IgD-negative memory B cell (primary cell): ENCODE results near the gene MYBPC3. TPM values are rescaled to one million over a fixed set of nuclear protein-coding genes. Genes with fewer than 3 reads are reported as not detected.

Experiments
- H3K27ac Mint-ChIP-seq, 3 donors: one replicate each; pipeline ENCODE4 v1.8.0; 2020 to 2022; ENCODE audit warnings: mild to moderate bottlenecking in 3 of 3, mixed read lengths in 3 of 3, moderate library complexity in 1 of 3
- H3K27me3 Mint-ChIP-seq: one replicate; pipeline ENCODE4 v1.8.0; 2021; ENCODE audit warnings: mixed read lengths
- H3K36me3 Mint-ChIP-seq: one replicate; pipeline ENCODE4 v1.8.0; 2020; ENCODE audit warnings: mild to moderate bottlenecking, mixed read lengths
- H3K4me1 Mint-ChIP-seq, 3 donors: one replicate each; pipeline ENCODE4 v1.8.0; 2020 to 2022; ENCODE audit warnings: mixed read lengths in 3 of 3, mild to moderate bottlenecking in 1 of 3
- H3K4me3 Mint-ChIP-seq, 4 donors: one replicate each; pipeline ENCODE4 v1.8.0; 2020 to 2022; ENCODE audit warnings: mild to moderate bottlenecking in 4 of 4, mixed read lengths in 4 of 4, moderate library complexity in 3 of 4
- H3K9me3 Mint-ChIP-seq, 3 donors: one replicate each; pipeline ENCODE4 v1.8.0; 2020 to 2021; ENCODE audit warnings: mixed read lengths in 3 of 3, mild to moderate bottlenecking in 1 of 3
- polyA plus RNA-seq: library from polyadenylated mRNA; unstranded; fragments of 300-500 nt; fragmentation: Illumina TruSeq; gene quantifications from one replicate; pipeline ENCODE4 v1.2.3, GENCODE V29; 2021

MYBPC3 gene
- polyA plus RNA-seq, 1 donor from 2014 or later: not detected

DNA sequence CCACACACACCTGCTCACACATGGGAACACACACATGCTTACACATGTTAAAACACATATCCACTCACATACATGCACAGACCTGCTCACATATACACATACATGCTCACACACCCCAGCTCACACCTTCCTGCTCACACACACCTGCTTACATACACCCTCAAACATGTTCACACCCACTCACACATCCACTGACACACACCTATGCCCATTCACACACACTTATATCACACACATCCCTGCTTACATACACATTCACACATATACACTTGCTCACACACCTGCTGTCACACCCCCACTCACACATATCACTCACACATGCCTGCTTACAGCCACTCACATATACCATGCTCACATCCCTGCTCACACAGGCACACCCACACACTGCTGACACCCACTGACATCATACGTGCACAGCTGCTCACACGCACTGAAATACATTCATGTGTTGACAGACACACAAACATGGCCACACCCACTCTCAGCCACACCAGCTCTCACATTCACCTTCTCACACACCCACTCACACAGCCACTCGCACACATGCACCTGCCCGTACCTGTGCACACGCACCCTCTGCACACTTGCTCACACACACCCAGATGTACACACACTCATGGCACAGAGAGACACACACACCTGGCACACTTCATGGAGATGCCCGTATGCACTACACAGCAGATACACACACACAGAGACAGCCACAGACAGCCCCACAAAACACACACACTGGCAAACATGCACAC is 5.7 kb upstream of the MYBPC3 start:
- no peak overlapping the region for H3K27ac Mint-ChIP-seq
- peaks cover 5 to 8% (median 7%) of the 10 kb centered on the region in 3 donors for H3K4me1 Mint-ChIP-seq
- no peak overlapping the region for H3K4me3 Mint-ChIP-seq

DNA sequence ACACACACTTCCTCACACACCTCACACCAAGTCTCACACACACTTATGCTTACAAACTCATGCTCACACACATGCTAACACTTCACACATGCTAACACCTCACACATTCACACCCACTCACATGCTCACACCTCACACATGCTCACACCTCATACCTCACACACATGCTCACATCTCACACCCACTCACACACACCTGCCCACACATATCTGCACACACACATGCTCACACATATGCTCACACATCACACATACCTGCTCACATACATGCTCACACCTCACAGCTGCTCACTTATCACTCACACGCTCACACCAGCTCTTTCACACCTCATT is 4.5 kb upstream of the MYBPC3 start:
- Mint-ChIP-seq H3K27ac (no peak overlapping the region), H3K9me3 (no peaks in the 10 kb centered on the region), H3K4me1 (peaks cover 5 to 8% (median 7%) of the 10 kb centered on the region in 3 donors), H3K4me3 (no peak overlapping the region), H3K27me3 (no peaks in the 10 kb centered on the region), H3K36me3 (peaks cover 2% of the 10 kb centered on the region)

More for the DNA sequence above, 5.7 kb upstream of the MYBPC3 start:
- Mint-ChIP-seq H3K36me3 (peaks cover 2% of the 10 kb centered on the region), H3K9me3 (no peaks in the 10 kb centered on the region), H3K27me3 (no peaks in the 10 kb centered on the region)

DNA sequence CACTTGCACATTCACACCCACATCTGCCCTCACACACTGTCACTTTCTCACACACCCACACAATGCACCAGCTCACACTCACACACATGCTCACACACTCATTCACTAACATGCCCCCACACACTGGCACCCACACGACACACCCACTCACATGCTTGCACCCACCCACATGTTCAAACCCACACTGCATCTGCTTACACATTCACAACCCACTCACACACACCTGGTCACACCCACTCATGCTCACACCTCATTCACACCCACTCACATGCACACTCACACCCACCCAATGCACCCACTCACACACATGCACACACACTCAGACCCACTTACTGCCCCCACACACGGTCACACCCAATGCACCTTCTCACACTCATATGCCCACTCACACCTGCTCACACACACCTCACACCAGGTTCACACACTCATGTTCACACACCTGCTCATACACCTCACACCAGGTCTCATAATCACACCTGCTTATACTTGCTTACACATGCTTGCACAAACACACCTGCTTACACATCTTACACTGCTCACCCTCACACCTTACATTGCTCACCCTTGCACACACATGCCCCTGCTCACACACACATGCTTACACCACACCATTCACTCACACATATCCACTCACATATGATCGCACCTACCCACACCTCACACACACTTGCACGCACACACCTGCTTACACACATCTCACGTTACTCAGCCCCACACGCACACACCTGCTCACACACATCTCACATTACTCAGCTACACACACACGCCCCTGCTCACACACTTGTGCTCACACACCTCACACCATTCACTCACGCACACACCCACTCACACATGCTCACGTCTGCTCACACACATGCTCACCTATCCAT is 3.9 kb upstream of the MYBPC3 start:
- Mint-ChIP-seq H3K36me3 (peaks cover 2% of the 10 kb centered on the region), H3K4me1 (peaks cover under 1 to 8% (median 4%) of the 10 kb centered on the region in 3 donors), H3K27me3 (no peaks in the 10 kb centered on the region), H3K4me3 (no peak overlapping the region), H3K9me3 (no peaks in the 10 kb centered on the region), H3K27ac (no peak overlapping the region)

DNA sequence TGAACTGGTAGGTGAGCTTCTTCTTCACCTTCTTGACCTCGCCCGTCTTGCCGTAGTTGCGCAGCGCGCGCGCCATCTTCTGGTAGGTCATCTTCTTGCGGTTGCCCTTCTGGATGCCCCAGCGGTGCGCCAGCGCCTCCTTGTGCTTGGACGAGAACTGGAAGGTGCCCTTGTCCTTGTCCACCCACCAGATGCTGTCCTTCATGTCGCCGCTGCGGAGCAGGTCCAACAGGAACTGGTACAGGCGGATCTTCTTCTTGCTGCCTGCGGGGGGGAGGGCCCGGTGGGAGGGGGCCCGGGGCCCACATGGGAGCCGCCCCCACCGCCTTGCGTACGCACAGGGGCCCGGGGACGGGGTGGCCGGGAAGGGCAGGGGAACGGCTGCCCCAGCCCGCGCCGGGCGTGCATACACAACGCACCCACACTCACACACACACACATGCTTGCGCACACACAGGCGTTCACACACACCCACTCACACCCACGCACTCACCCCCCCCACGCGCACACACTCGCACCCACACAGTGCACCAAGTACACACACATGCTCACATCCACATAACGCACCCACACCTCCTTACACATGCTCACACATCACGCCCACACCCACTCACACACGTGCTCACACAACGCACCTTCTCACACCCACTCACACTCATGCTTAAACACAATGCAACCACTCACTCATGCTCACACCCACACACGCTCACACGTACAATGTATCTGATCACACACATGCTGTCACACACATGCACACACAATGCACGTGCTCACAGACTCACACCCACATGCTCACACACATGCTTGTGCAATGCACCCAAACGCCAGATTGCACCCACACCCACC is 3.0 kb upstream of the MYBPC3 start:
- no peak overlapping the region for H3K27ac Mint-ChIP-seq
- peaks cover 0 to 6% (median 2%) of the 10 kb centered on the region in 3 donors for H3K4me1 Mint-ChIP-seq
- no peak overlapping the region for H3K4me3 Mint-ChIP-seq
- no peaks in the 10 kb centered on the region for H3K27me3 Mint-ChIP-seq
- H3K9me3 Mint-ChIP-seq: no peaks in the 10 kb centered on the region
- H3K36me3 Mint-ChIP-seq: peaks cover 2% of the 10 kb centered on the region

DNA sequence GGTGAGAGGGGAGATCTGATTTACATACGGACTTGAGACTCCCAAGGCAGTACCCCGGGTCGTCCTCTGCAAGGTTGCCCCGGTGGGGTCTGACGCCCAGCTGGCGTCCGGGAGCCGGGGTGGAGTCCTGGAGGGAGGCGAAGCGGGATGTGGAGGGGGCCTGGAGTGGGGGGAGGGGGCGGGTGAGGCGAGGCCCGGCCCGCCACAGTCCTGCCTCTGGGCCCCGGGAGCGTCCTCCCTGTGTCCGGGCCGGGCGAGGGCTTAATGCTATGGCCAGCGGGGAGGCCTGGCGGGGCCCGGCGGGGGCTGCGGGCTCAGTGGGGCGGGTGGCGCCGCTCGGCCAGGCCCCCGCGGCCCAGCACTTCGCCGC is 2.4 kb upstream of the MYBPC3 start:
- Mint-ChIP-seq H3K27ac (no peak overlapping the region), H3K27me3 (no peaks in the 10 kb centered on the region), H3K4me3 (no peak overlapping the region), H3K9me3 (no peaks in the 10 kb centered on the region), H3K4me1 (peaks cover 0 to 2% (median 2%) of the 10 kb centered on the region in 3 donors), H3K36me3 (peaks cover 2% of the 10 kb centered on the region)

DNA sequence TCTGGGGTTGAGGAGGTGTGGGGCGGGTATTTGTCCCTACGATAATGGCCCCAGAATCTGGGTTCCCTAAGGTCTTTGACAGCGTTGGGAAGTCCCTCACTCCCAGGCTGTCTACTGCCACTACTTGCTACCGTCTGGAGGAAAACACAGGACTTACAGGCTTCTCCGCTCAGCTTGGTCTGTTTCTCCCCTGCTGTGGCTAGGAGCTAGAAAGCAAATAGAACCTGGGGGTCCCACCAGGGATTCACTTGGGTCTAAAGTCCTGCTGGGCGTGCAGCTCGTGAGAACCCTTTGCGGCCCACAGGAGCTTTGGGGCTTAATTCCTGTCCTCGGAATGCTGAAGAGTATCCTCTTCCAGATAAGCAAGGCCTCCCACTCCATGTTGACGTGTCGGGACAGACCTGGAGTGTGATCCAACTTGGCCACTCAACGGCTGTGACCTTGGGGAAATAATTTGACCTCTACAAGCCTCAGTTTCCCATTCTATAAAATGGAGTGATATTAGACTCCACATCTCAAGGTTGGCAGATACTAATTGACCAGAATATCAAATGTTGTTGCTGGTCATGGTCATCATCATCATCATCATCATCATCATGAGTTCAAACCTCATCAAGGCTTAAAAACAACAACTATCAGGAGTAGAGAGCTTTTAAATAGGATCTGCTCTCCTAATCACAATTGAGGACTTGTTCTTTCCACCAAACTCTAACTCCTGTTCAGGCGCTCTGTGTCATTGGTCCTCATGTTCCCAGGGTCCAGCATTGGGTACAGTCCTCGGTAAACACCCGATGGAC is 1.7 kb upstream of the MYBPC3 start:
- Mint-ChIP-seq H3K4me1 (peaks cover 0 to 2% (median 0%) of the 10 kb centered on the region in 3 donors), H3K27ac (no peak overlapping the region)

DNA sequence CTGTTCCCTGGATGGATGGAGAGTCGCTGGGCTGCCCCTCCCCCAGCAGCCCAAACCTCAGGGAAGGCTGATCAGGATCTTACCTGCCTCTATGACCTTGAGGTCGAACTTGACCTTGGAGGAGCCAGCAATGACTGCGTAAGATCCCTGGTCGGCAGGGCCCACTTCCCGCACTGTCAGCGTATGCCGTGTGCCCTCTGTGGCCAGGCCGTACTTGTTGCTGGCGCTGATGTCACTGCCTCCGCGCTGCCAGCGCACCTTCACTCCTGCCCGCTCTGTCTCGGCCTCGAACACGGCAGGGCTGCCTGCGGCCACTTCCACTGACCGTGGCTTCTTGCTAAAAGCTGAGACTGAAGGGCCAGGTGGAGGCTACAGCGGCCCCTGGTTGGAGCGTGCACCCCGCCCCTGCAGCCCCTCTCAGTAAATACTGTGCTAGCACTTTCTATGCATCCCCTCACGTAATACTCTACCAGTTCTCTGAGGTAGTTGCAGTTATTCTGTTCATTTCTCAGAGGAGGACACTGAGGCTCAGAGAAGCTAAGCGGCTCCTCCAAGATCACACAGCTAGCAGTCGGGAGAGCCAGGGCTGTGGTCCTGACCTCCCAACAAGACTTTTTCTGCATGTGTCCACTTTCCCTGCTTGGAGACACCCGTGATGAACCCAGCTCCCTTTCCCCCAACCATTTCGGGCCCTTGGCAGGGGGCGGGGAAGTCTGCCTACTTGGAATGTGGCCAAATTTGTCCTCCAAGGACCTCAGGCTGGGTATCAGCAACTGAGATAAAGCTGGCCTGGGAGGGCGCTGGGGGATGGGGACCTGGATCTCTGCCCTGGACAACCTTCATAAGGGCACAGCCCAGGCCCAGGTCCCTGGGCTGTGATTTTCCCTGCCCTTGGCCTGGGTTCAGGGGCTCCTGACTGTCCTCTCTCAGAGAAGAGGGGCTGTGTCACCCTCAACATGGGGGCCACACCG is 1.1 kb downstream of the MYBPC3 start:
- Mint-ChIP-seq H3K4me3 (peak overlapping the region in 1 of 4 donors; percentile 39), H3K4me1 (peaks cover 0 to 2% (median 0%) of the 10 kb centered on the region in 3 donors), H3K9me3 (no peaks in the 10 kb centered on the region), H3K36me3 (no peaks in the 10 kb centered on the region), H3K27me3 (no peaks in the 10 kb centered on the region), H3K27ac (peak overlapping the region in 1 of 3 donors; percentile 29)

More for the DNA sequence above, 1.7 kb upstream of the MYBPC3 start:
- Mint-ChIP-seq H3K4me3 (no peak overlapping the region), H3K36me3 (no peaks in the 10 kb centered on the region), H3K27me3 (no peaks in the 10 kb centered on the region), H3K9me3 (no peaks in the 10 kb centered on the region)

DNA sequence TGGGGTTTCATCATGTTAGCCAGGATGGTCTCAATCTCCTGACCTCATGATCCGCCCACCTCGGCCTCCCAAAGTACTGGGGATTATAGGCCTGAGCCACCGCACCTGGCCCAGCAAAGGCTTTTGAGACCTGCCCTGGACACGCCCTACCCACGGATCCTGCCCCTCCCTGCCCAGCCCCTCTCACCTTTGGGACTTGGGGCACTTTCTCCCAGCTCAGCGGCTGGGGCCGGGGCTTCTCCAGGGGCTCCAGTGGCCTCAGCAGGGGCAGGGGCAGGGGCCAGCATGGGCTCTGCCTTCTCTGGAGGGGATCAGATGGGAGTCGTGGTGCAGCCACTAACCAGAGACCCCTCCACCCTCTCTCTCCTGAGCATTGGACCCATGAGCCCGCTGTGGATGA is 2.2 kb downstream of the MYBPC3 start:
- Mint-ChIP-seq H3K9me3 (no peaks in the 10 kb centered on the region), H3K4me3 (no peak overlapping the region), H3K27me3 (no peaks in the 10 kb centered on the region), H3K27ac (no peak overlapping the region), H3K36me3 (no peaks in the 10 kb centered on the region), H3K4me1 (peaks cover 0 to 2% (median 0%) of the 10 kb centered on the region in 3 donors)

DNA sequence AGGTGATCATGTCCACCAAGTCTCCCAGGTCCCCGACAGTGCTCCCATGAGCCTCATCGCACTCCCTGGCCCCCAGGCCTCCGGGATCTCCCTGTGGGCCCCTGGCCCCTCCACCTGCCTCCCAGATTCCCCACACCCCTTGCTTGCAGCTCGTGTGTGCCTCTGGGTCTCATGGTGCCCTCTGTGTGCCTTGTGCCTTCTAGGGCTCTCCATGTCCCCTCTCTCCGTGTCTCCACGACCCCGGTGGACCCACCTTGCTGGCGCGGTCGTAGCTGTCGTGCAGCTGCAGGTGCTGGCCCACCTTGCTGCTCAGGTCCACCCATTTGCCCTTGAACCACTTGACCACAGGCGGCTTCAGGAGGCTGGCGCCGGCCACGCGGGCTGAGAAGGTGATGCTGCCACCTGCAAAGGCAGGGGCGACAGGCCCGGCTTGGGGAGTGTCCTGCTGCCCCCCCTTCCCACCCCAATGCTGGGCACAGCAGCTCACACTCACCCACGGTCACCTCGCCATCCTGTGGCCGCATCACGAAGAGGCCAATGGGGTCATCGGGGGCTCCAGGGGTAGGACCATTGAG is 2.9 kb downstream of the MYBPC3 start:
- no peaks in the 10 kb centered on the region for H3K27me3 Mint-ChIP-seq
- H3K27ac Mint-ChIP-seq: no peak overlapping the region
- peaks cover 0 to 1% (median 0%) of the 10 kb centered on the region in 3 donors for H3K9me3 Mint-ChIP-seq
- H3K36me3 Mint-ChIP-seq: no peaks in the 10 kb centered on the region
- peaks cover 0 to 2% (median 0%) of the 10 kb centered on the region in 3 donors for H3K4me1 Mint-ChIP-seq
- H3K4me3 Mint-ChIP-seq: no peak overlapping the region

DNA sequence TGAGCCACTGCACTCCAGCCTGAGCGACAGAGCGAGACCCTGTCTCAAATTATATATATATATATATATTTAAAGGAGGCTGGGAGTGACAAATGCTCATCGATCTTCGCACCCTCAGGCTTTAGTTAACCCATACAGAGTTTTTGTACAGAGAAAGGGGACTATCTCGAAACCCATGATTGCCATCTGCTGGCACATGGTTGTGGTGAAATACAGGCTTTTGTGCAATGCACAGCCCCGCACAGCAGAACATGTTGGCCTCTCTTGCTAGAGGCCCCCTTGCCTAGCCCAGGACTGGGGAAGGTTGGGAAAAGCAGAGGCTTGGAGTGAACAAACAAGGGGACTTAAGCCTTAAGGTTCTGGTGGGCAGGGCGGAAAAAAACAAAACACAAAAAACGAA is 3.6 kb downstream of the MYBPC3 start:
- Mint-ChIP-seq H3K36me3 (no peaks in the 10 kb centered on the region), H3K27me3 (no peaks in the 10 kb centered on the region), H3K4me1 (peaks cover 0 to 2% (median 0%) of the 10 kb centered on the region in 3 donors), H3K9me3 (peaks cover 0 to 1% (median 0%) of the 10 kb centered on the region in 3 donors), H3K27ac (no peak overlapping the region), H3K4me3 (no peak overlapping the region)

DNA sequence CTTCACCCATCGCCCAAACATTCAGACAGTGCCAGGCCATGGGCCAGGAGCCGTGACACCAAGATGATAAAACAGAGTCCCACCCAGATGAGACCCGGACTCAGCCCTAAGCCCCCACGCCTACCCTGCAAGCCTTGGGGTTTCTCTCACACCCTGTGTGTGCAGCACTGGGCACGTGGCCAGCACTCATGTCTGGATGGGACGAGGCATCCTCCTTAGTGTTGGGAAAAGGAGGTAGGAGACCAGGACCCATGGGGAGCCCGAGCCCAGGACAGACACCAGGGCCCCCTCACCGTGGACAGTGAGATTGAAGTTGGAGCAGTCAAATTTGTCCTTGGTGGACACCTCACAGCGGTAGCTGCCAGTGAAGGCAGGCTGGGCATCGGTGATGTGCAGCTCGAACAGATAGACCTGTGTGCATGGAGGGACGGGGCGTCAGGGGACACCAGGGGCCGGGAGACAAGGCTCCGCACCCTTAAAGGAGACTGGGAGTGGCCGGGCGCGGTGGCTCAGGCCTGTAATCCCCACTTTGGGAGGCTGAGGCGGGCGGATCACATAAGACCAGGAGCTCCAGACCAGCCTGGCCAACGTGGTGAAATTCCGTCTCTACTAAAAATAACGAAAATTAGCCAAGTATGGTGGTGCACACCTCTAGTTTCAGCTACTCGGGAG is 4.2 kb downstream of the MYBPC3 start:
- H3K4me1 Mint-ChIP-seq: peaks cover 0 to 2% (median 0%) of the 10 kb centered on the region in 3 donors
- no peaks in the 10 kb centered on the region for H3K36me3 Mint-ChIP-seq
- H3K4me3 Mint-ChIP-seq: no peak overlapping the region
- no peak overlapping the region for H3K27ac Mint-ChIP-seq
- H3K9me3 Mint-ChIP-seq: peaks cover 0 to 1% (median 0%) of the 10 kb centered on the region in 3 donors
- H3K27me3 Mint-ChIP-seq: no peaks in the 10 kb centered on the region

DNA sequence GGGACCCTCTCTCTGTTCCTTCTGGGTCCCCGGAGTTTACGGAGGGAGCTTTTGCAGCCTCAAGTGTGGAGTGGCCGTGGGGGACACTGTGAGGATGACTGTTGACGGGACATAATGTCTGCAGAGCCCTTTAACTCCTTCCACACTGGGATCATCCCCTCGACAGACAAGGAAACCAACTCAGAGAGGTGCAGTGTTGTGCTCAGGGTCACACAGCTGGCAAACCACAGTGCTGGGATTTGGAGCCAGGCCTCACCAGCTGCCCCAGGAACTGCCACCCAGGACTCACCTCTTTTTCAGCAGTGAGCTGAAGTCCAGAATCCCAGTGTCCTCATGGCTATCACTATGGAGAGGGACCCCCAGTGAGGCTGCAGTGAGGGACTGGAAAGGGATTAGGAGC is 5.4 kb downstream of the MYBPC3 start:
- H3K27ac Mint-ChIP-seq: no peak overlapping the region
- peaks cover 0 to 1% (median 0%) of the 10 kb centered on the region in 3 donors for H3K9me3 Mint-ChIP-seq
- no peaks in the 10 kb centered on the region for H3K36me3 Mint-ChIP-seq
- H3K4me1 Mint-ChIP-seq: peaks cover 0 to 2% (median 0%) of the 10 kb centered on the region in 3 donors
- no peaks in the 10 kb centered on the region for H3K27me3 Mint-ChIP-seq
- H3K4me3 Mint-ChIP-seq: no peak overlapping the region
